K562 (cell line): ENCODE data around the gene TCAP. TPM values are rescaled to one million over a fixed set of nuclear protein-coding genes. Genes with fewer than 3 reads are reported as not detected.

Experiments used
- ATAC-seq: fragments of 200-7000 bp; cut with Tn5 transposase; 3 replicates; pipeline ENCODE4 v1.9.1; 2020; ENCODE audit warnings: moderate library complexity
- BruUV-seq: library from RNA; stranded (reverse); fragments of 400-500 nt; replicated peaks from 2 replicates; lab custom pipeline; 2021; lab: Mats Ljungman, UMichigan
- CTCF ChIA-PET: fragments of 300-600 bp; formaldehyde crosslinking; extraction: SDS; loops from one replicate; lab custom pipeline; 2021; ENCODE audit warnings: low intra/inter-chr PET ratio; lab: Yijun Ruan, JAX
- POLR2A ChIA-PET: fragments of 300-600, 350-650 bp; sonication (Branson Sonifier 250); formaldehyde crosslinking; extraction: SDS; loops from one replicate; lab custom pipeline; 2021; ENCODE audit warnings: antibody characterized with exemption, inconsistent platforms; lab: Yijun Ruan, JAX
- DNase-seq, 4 experiments: peaks; one replicate each; pipeline versions ENCODE4 v3.0.0 to v3.0.0-alpha.2; 2011 to 2018; ENCODE audit warnings: low spot score in 3 of 4, mixed read lengths in 3 of 4; ENCODE audit errors: extremely low read depth in 1 of 4
- FAIRE-seq: peaks from 2 replicates; lab custom pipeline; 2011; peaks lifted over from hg19 to GRCh38; lab: Jason Lieb, UNC
- H2AFZ ChIP-seq: 2 replicates; pipeline ENCODE4 v1.6.0; 2011; ENCODE audit warnings: low read depth, low read length, control low read depth, inconsistent platforms
- H3K27ac ChIP-seq: fragments of 200-600 bp; 3 replicates; pipeline ENCODE4 v1.8.0; 2011; ENCODE audit warnings: low read depth, mild to moderate bottlenecking, control low read depth, inconsistent platforms, low read length, moderate library complexity, mixed read lengths; ENCODE audit errors: extremely low read depth
- H3K27me3 ChIP-seq, 2 experiments: fragments of 300-600 bp in 1 of 2; 2 replicates in 1 of 2; 3 replicates in 1 of 2; pipeline versions ENCODE4 v1.6.0 to v1.8.0; 2011; ENCODE audit warnings: inconsistent platforms in 2 of 2, low read length in 2 of 2, mild to moderate bottlenecking in 1 of 2, mixed read lengths in 1 of 2, moderate library complexity in 1 of 2; ENCODE audit not compliant: control insufficient read depth in 2 of 2, insufficient read depth in 2 of 2
- H3K36me3 ChIP-seq: fragments of 300-600 bp; 3 replicates; pipeline ENCODE4 v1.8.0; 2011; ENCODE audit warnings: mild to moderate bottlenecking, low read length, inconsistent platforms; ENCODE audit not compliant: control insufficient read depth, insufficient read depth
- H3K4me1 ChIP-seq, 2 experiments: fragments of 200-600 bp in 1 of 2; replicated peaks in 1 of 2; 2 replicates in 1 of 2; 3 replicates in 1 of 2; pipeline versions ENCODE4 v1.5.1 to v1.8.0; 2011; ENCODE audit warnings: inconsistent platforms in 2 of 2, low read length in 2 of 2, mild to moderate bottlenecking in 1 of 2, mixed read lengths in 1 of 2, moderate library complexity in 1 of 2; ENCODE audit not compliant: control insufficient read depth in 2 of 2, insufficient read depth in 2 of 2
- H3K4me2 ChIP-seq: 2 replicates; pipeline ENCODE4 v1.6.1; 2011; ENCODE audit warnings: low read length, control low read depth, inconsistent platforms, mixed read lengths; ENCODE audit not compliant: insufficient read depth
- H3K4me3 ChIP-seq: fragments of 200-600 bp; sonication (generic), shearing (Covaris generic); 2 replicates; pipeline ENCODE4 v1.5.1; 2016; ENCODE audit warnings: control low read depth, inconsistent platforms
- H3K79me2 ChIP-seq: fragments of 200-600 bp; 3 replicates; pipeline ENCODE4 v1.8.0; 2011; ENCODE audit warnings: low read length, inconsistent platforms; ENCODE audit not compliant: control insufficient read depth, insufficient read depth
- H3K9ac ChIP-seq, 2 experiments: 2 replicates each; pipeline versions ENCODE4 v1.6.0 to v1.6.1; 2011; ENCODE audit warnings: low read depth in 2 of 2, low read length in 2 of 2, control low read depth in 1 of 2, inconsistent platforms in 1 of 2, mild to moderate bottlenecking in 1 of 2, mixed read lengths in 1 of 2; ENCODE audit not compliant: insufficient read depth in 1 of 2
- H3K9me1 ChIP-seq: one replicate; pipeline ENCODE4 v1.6.0; 2011; ENCODE audit warnings: inconsistent platforms, mild to moderate bottlenecking, low read length, moderate library complexity; ENCODE audit not compliant: control insufficient read depth, insufficient read depth
- H3K9me3 ChIP-seq: replicated peaks from 2 replicates; pipeline ENCODE4 v1.5.1; 2011; ENCODE audit warnings: low read depth, low read length, inconsistent platforms; ENCODE audit not compliant: control insufficient read depth, insufficient read depth
- H4K20me1 ChIP-seq: replicated peaks from 2 replicates; pipeline ENCODE4 v1.6.1; 2011; ENCODE audit warnings: low read length, inconsistent platforms, mixed read lengths; ENCODE audit not compliant: control insufficient read depth, insufficient read depth
- ARHGAP35 ChIP-seq: fragments of 450-650 bp; IDR thresholded peaks from 2 replicates; pipeline ENCODE4 v1.6.1; 2018; ENCODE audit not compliant: partially characterized antibody
- HNRNPLL ChIP-seq: fragments of 200-400 bp; formaldehyde crosslinking; IDR thresholded peaks from 2 replicates; pipeline ENCODE4 v1.6.1; 2017; ENCODE audit warnings: low read length, low read depth, mild to moderate bottlenecking; ENCODE audit not compliant: poor library complexity, severe bottlenecking
- ID3 ChIP-seq, 2 experiments: fragments of 250-450 bp in 1 of 2; fragments of 450-650 bp in 1 of 2; sonication (Bioruptor Pico) in 1 of 2; IDR thresholded peaks; 2 replicates each; pipeline versions ENCODE4 v1.6.1 to v1.8.0; 2016 to 2021; ENCODE audit warnings: mild to moderate bottlenecking in 2 of 2, moderate library complexity in 2 of 2, missing compliant biosample characterization in 1 of 2, missing genetic modification characterization in 1 of 2
- NFE2 ChIP-seq: IDR thresholded peaks from 2 replicates; pipeline ENCODE4 v1.6.1; 2014; ENCODE audit warnings: antibody characterized with exemption, low read depth
- RBFOX2 ChIP-seq: fragments of 200-400 bp; formaldehyde crosslinking; IDR thresholded peaks from 2 replicates; pipeline ENCODE4 v1.6.1; 2017; ENCODE audit warnings: low read depth, mild to moderate bottlenecking, low read length, moderate library complexity
- SRSF3 ChIP-seq: fragments of 200-400 bp; formaldehyde crosslinking; IDR thresholded peaks from 2 replicates; pipeline ENCODE4 v1.6.1; 2016; ENCODE audit warnings: mild to moderate bottlenecking, low read length, moderate library complexity; ENCODE audit not compliant: insufficient read depth
- TRIM24 ChIP-seq, 2 experiments: fragments of 450-650 bp; IDR thresholded peaks; 2 replicates each; pipeline ENCODE4 v1.6.1; 2016
- UBTF ChIP-seq, 2 experiments: IDR thresholded peaks; 2 replicates each; pipeline ENCODE4 v1.6.1; 2012; ENCODE audit warnings: improper control_type of control experiment in 2 of 2, low read depth in 2 of 2, low read length in 2 of 2, borderline replicate concordance in 1 of 2
- YY1 ChIP-seq, 3 experiments: IDR thresholded peaks; 2 replicates each; pipeline ENCODE4 v1.6.1; 2011; ENCODE audit warnings: low read length in 2 of 3, mild to moderate bottlenecking in 2 of 3, moderate library complexity in 2 of 3, borderline replicate concordance in 1 of 3, control low read depth in 1 of 3, low read depth in 1 of 3; ENCODE audit not compliant: insufficient read depth in 3 of 3, insufficient replicate concordance in 2 of 3, control insufficient read depth in 1 of 3, insufficient read length in 1 of 3; ENCODE audit errors: extremely low read depth in 1 of 3
- ZNF644 ChIP-seq: fragments of 200-800 bp; sonication (Bioruptor generic); IDR thresholded peaks from 2 replicates; pipeline ENCODE4 v1.6.1; 2016; ENCODE audit warnings: low read depth, missing genetic modification characterization, missing compliant biosample characterization
- WGBS: fragments of 100-300 bp; shearing (Covaris generic); methylation state at CpG from one replicate; pipeline ENCODE4 v1.1.6; 2016; ENCODE audit warnings: low coverage, mixed read lengths; ENCODE audit not compliant: insufficient coverage; ENCODE audit errors: missing lambda C conversion rate; 5-methylcytosine and 5-hydroxymethylcytosine counted together
- in situ Hi-C: fragments of 300-500 bp; cut with MboI; formaldehyde crosslinking; loops from 4 replicates; pipeline ENCODE4 v1.15.0; 2018; ENCODE audit warnings: inconsistent platforms, mixed read lengths
- intact Hi-C: fragments of 100-400 bp; cut with micrococcal nuclease; formaldehyde crosslinking; loops from 2 replicates; pipeline ENCODE4 v1.14.2; 2022
- polyA plus RNA-seq, 8 experiments: library from polyadenylated mRNA; depleted of rRNA in 4 of 8; stranded (reverse) in 5 of 8; unstranded in 3 of 8; fragments of >200 nt; fragmentation: Nextera tagmentation in 2 of 8; fragmentation: Illumina TruSeq in 1 of 8; extraction: Ambion mirVana in 2 of 8; extraction: Trizol in 1 of 8; gene quantifications; 2 replicates each; pipeline versions ENCODE4 v1.2.1 to v1.2.3, GENCODE V29; 2011 to 2014; ENCODE audit warnings: inconsistent platforms in 1 of 8, missing spikeins in 1 of 8
- total RNA-seq, 7 experiments: library from RNA; depleted of rRNA in 6 of 7; stranded (reverse); fragments of >200 nt in 6 of 7; fragmentation: Illumina TruSeq in 2 of 7; extraction: Trizol in 2 of 7; gene quantifications; 2 replicates each; pipeline versions ENCODE4 v1.2.1 to v1.2.3, GENCODE V29; 2011 to 2021; ENCODE audit warnings: low replicate concordance in 1 of 7
- TF ChIP-seq, protein P1 (sequence below): fragments of 450-650 bp; formaldehyde crosslinking; conservative IDR thresholded peaks from 2 replicates; pipeline ENCODE4 v1.4.0; 2022; ENCODE audit warnings: mild to moderate bottlenecking, missing genetic modification characterization

Gene TCAP
- total and polyA plus RNA-seq, 9 of the 15 experiments (the other 6 are each of a cell fraction or from before 2014, with no cell fraction given): 0.33 to 1.4 (median 0.82) TPM; not detected in 2

DNA sequence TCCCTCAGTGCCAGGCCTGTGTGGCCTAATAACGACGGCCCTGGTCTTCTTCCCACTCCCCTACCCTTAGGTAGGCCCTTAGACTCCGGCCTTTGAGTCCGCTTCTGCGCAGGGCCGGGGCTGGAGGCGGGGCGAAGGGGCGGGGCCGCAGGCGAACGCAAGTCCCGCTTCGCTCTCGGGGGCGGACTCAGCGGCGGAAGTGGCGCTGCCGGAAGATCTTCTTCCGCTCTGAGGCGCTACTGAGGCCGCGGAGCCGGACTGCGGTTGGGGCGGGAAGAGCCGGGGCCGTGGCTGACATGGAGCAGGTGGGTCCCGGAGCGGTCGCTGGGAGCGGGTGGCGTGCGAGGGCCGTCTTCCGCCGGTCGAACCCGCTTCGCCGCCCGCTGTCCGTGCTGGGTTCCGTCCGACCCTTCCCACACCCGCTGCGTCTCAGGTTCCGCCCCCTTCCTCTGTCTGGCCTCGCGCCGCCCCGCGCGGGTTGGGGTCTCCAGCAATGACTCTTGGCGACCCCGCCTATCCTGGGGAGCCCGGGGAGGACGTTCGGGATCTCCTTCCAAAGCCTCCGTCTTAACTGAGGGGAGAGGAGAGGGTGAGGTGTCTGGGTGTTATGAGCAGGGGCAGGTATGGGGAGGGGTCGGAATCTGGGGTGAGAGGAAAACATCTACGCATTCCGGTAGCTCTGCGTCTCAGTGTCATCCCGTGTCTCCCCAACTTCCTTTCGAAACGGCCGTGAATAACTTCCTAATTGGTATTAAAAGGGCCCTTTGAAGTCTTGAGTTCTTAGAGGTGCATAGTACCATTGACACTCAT is 28.0 kb upstream of the TCAP start, which contains the start of gene STARD3 (continued):
- TF ChIP-seq ID3 (CRISPR knock-in tag; IDR thresholded peaks at IDR 0.05): no peak
- no peak for TF ChIP-seq ID3 (tag; IDR thresholded peaks at IDR 0.05)
- TF ChIP-seq, protein P1, sequence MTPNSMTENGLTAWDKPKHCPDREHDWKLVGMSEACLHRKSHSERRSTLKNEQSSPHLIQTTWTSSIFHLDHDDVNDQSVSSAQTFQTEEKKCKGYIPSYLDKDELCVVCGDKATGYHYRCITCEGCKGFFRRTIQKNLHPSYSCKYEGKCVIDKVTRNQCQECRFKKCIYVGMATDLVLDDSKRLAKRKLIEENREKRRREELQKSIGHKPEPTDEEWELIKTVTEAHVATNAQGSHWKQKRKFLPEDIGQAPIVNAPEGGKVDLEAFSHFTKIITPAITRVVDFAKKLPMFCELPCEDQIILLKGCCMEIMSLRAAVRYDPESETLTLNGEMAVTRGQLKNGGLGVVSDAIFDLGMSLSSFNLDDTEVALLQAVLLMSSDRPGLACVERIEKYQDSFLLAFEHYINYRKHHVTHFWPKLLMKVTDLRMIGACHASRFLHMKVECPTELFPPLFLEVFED (CRISPR knock-in tag): no peak
- peak; percentile 89 for TF ChIP-seq RBFOX2
- TF ChIP-seq ARHGAP35: no peak
- peak in 1 of 2 experiments; percentile 97; a peak in 2 of 4 replicates for TF ChIP-seq TRIM24 (IDR thresholded peaks at IDR 0.05)
- TF ChIP-seq SRSF3: no peak

DNA sequence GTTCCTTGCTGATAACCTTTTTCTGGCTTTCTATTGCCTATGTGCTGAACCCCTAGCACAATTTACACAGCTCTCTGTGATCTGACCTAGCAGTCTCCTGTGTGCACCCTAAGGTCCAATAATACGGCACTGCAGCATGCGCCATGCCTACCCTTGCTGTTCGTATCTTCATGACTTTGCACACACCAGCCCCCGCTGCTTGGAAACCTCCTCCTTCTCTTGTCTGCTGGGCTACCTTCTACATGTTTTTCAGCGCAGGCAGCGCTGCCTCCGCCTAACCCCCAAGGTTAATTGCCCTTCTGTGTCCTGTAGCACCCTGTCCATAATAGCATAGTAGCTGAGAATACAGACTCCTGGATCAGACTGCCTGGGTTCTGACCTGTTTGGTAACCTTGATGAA is 26.8 kb upstream of the TCAP start:
- H3K79me2 ChIP-seq: peaks cover 63% of the 10 kb centered on the region
- peak overlapping the region; percentile 31; the same call in 2 of the 3 replicates for H3K27ac ChIP-seq
- H3K9me3 ChIP-seq: no peaks in the 10 kb centered on the region
- ChIA-PET CTCF (no interaction called here), POLR2A (interaction anchor here (0.6 to 1.9 kb wide), 8 partner anchors 9 to 996 kb away, joined by 3 to 9 read pairs (median 3); no protein-coding TSS in a partner anchor)
- peak overlapping the region; percentile 94 for H3K4me2 ChIP-seq
- DNase-seq (peak in 1 of 4 experiments; percentile 64), FAIRE-seq (peak; percentile 54), ATAC-seq (no peak)
- intact Hi-C loops (no loop called here), in situ Hi-C loops (no loop called here)
- H3K4me3 ChIP-seq: peak overlapping the region; percentile 78
- H3K9me1 ChIP-seq: no peaks in the 10 kb centered on the region
- peaks cover 26% of the 10 kb centered on the region for H4K20me1 ChIP-seq
- BruUV-seq: no TSS peak
- peaks cover 11% of the 10 kb centered on the region; the same call in 2 of the 3 replicates for H3K36me3 ChIP-seq
- H3K9ac ChIP-seq: peak overlapping the region; percentile 86 to 96
- peak; percentile 86 for TF ChIP-seq HNRNPLL
- TF ChIP-seq UBTF (IDR thresholded peaks at IDR 0.05; ENCODE audit: borderline replicate concordance in 1 of 2, low read depth in 2 of 2, low read length in 2 of 2): 0 out of 4 replicates have a peak, but pooled peaks of 1 of the 2 experiments have one; percentile 32
- TF ChIP-seq NFE2: peak; percentile 24; the same call in 1 of the 2 replicates
- no peak for TF ChIP-seq ZNF644
- peak in 1 of 3 experiments; percentile 8 for TF ChIP-seq YY1 (IDR thresholded peaks at IDR 0.05; ENCODE audit: borderline replicate concordance in 1 of 3, control insufficient read depth in 1 of 3, extremely low read depth in 1 of 3, insufficient read depth in 3 of 3, insufficient read length in 1 of 3, insufficient replicate concordance in 2 of 3, low read depth in 1 of 3, low read length in 2 of 3)
- 21% methylated on average over 7 of the region's 7 CpGs for WGBS
- peaks cover 63 to 68% of the 10 kb centered on the region in 2 experiments for H3K4me1 ChIP-seq
- H3K27me3 ChIP-seq: no peaks in the 10 kb centered on the region
- no peak overlapping the region for H2AFZ ChIP-seq
